ENCODE measurements around the gene APOBEC4. TPM values are rescaled to one million over a fixed set of nuclear protein-coding genes. Genes with fewer than 3 reads are reported as not detected.

The APOBEC4 gene
- total RNA-seq, 1 experiment from 2014 or later: not detected

DNA sequence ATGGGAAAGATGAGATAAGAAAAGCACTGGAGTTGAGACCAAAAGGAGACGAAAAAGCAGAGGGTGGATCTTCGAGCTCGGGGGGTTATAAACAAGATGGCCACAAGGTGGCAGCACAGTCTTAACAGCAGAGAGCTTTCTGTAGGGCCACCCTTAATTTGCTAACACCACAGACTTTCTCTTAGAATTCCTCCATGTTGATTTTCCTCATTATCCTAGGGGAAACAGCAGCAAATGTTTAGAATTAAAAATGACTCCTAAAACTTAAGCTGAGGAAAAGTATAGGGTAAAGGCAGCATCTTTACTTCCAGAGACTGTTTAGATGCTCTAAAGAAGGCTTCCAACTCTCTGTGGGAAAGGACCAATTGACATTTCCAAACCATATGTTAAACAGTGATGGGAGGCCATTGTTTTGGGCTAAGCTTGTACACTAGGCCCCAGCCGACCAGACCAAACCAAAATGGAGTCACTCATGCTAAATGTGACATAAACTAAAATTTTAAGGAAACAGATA, 2.5 kb upstream of the APOBEC4 start:
- intact Hi-C loops (cut with micrococcal nuclease; ENCODE audit: unreplicated experiment): loop anchor here (1.0 to 5.0 kb wide), 4 partner anchors 30 to 567 kb away; no protein-coding TSS in a partner anchor
- Histone ChIP-seq H3K9me3 (no peaks in the 10 kb centered on the region), H3K27me3 (replicated peaks; ENCODE audit: control insufficient read depth, insufficient read depth, low read length) (no peaks in the 10 kb centered on the region), H3K36me3 (ENCODE audit: control insufficient read depth, insufficient read depth, low read length) (no peaks in the 10 kb centered on the region), H3K4me3 (ENCODE audit: low read depth, low read length) (no peak overlapping the region), H3K4me1 (peaks cover 31% of the 10 kb centered on the region)
- BruUV-seq (replicated peaks): no TSS peak
- peaks cover 8% of the 10 kb centered on the region for H3K36me3 Mint-ChIP-seq (ENCODE audit: insufficient read depth, unreplicated experiment)
- POLR2A ChIA-PET: interaction anchor here (0.6 kb wide), 1 partner anchor 20 kb away, joined by 3 read pairs; the partner anchor contains the start of gene ARPC5
- TF ChIP-seq, protein P1, sequence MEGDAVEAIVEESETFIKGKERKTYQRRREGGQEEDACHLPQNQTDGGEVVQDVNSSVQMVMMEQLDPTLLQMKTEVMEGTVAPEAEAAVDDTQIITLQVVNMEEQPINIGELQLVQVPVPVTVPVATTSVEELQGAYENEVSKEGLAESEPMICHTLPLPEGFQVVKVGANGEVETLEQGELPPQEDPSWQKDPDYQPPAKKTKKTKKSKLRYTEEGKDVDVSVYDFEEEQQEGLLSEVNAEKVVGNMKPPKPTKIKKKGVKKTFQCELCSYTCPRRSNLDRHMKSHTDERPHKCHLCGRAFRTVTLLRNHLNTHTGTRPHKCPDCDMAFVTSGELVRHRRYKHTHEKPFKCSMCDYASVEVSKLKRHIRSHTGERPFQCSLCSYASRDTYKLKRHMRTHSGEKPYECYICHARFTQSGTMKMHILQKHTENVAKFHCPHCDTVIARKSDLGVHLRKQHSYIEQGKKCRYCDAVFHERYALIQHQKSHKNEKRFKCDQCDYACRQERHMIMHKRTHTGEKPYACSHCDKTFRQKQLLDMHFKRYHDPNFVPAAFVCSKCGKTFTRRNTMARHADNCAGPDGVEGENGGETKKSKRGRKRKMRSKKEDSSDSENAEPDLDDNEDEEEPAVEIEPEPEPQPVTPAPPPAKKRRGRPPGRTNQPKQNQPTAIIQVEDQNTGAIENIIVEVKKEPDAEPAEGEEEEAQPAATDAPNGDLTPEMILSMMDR (IDR thresholded peaks at IDR 0.05; ENCODE audit: insufficient read depth in 1 of 2, low read depth in 1 of 2, low read length in 1 of 2, severe bottlenecking in 1 of 2, unreplicated experiment in 1 of 2): peak; percentile 79 to 85
- H3K4me3 Mint-ChIP-seq (ENCODE audit: unreplicated experiment): no peak overlapping the region
- H3K27ac Mint-ChIP-seq (ENCODE audit: unreplicated experiment): no peak overlapping the region
- peak; percentile 80 to 86 for DNase-seq
- no peaks in the 10 kb centered on the region for H3K27me3 Mint-ChIP-seq (ENCODE audit: insufficient read depth, unreplicated experiment)
- peaks cover 41% of the 10 kb centered on the region for H3K4me1 Mint-ChIP-seq (ENCODE audit: low read depth, unreplicated experiment)
- H3K9me3 Mint-ChIP-seq (ENCODE audit: unreplicated experiment): peaks cover 12% of the 10 kb centered on the region
- CTCF ChIA-PET: interaction anchor here (0.6 to 2.8 kb wide), 13 partner anchors 11 to 261 kb away, joined by 3 to 44 read pairs (median 4); no protein-coding TSS in a partner anchor

DNA sequence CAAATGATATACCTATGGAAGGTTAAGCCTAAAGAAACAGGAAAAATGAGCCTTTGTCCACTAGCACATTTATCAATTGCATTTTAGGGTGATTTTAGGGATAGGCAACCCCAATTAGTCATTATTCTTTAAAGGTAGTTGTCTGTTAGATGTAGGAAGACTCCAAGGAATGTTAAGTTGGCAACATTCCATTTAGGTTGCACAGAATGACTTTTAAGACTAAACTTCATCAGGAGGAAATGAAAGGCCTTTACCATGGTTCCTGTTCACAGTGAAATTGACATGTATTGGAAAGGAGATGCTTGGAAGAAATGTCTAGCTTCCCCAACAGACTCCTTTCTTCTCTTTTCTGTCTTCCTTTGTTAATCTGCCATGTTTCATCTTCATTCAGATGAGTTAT, 1.6 kb upstream of the APOBEC4 start:
- H3K4me3 Mint-ChIP-seq (ENCODE audit: unreplicated experiment): no peak overlapping the region
- Histone ChIP-seq H3K9me3 (no peaks in the 10 kb centered on the region), H3K4me1 (peaks cover 31% of the 10 kb centered on the region), H3K27me3 (replicated peaks; ENCODE audit: control insufficient read depth, insufficient read depth, low read length) (no peaks in the 10 kb centered on the region), H3K4me3 (ENCODE audit: low read depth, low read length) (no peak overlapping the region), H3K36me3 (ENCODE audit: control insufficient read depth, insufficient read depth, low read length) (no peaks in the 10 kb centered on the region)
- H3K9me3 Mint-ChIP-seq (ENCODE audit: unreplicated experiment): peaks cover 9% of the 10 kb centered on the region
- no TSS peak for BruUV-seq (replicated peaks)
- H3K4me1 Mint-ChIP-seq (ENCODE audit: low read depth, unreplicated experiment): peaks cover 41% of the 10 kb centered on the region
- peaks cover 6% of the 10 kb centered on the region for H3K36me3 Mint-ChIP-seq (ENCODE audit: insufficient read depth, unreplicated experiment)
- DNase-seq: no peak
- ChIA-PET POLR2A (no interaction called here), CTCF (interaction anchor here (1.2 to 2.8 kb wide), 5 partner anchors 10 to 262 kb away, joined by 4 to 44 read pairs (median 6); no protein-coding TSS in a partner anchor)
- no peaks in the 10 kb centered on the region for H3K27me3 Mint-ChIP-seq (ENCODE audit: insufficient read depth, unreplicated experiment)
- TF ChIP-seq, protein P1 (IDR thresholded peaks at IDR 0.05; ENCODE audit: insufficient read depth in 1 of 2, low read depth in 1 of 2, low read length in 1 of 2, severe bottlenecking in 1 of 2, unreplicated experiment in 1 of 2): no peak
- no peak overlapping the region for H3K27ac Mint-ChIP-seq (ENCODE audit: unreplicated experiment)
- intact Hi-C loops (cut with micrococcal nuclease; ENCODE audit: unreplicated experiment): loop anchor here (1.0 to 5.0 kb wide), 5 partner anchors 31 to 568 kb away; no protein-coding TSS in a partner anchor

DNA sequence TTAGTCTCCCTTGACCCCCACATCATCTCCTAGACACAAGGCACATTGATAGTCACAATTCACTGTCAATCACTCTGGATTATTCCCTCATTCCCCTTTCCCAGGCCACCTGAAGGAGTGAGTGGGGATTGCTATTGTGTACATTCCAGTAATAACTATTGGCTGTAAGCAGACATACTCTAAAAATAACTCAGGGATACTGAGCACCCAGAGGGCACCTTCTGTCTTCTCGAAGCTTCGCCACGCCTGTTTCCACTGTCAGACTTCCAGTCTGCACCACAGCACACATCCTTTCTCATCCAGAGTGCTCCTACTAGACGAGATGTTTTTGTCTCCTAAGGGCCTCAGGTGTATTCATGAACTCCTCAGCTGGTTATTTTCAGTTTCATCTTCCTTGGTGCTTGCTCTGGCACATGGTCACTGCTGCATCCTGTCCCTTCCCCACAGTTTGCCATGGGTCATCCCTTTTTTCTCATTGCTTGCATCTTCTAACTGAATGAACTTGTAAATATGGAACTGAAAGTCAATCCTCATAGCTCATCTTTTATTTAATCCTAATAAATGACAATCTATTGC, 848 bp upstream of the APOBEC4 start:
- TF ChIP-seq, protein P1 (IDR thresholded peaks at IDR 0.05; ENCODE audit: insufficient read depth in 1 of 2, low read depth in 1 of 2, low read length in 1 of 2, severe bottlenecking in 1 of 2, unreplicated experiment in 1 of 2): no peak
- intact Hi-C loops (cut with micrococcal nuclease; ENCODE audit: unreplicated experiment): loop anchor here (5.0 kb wide), 1 partner anchor 83 kb away; no protein-coding TSS in a partner anchor
- Histone ChIP-seq H3K27me3 (replicated peaks; ENCODE audit: control insufficient read depth, insufficient read depth, low read length) (no peaks in the 10 kb centered on the region), H3K4me1 (peaks cover 34% of the 10 kb centered on the region), H3K4me3 (ENCODE audit: low read depth, low read length) (no peak overlapping the region), H3K9me3 (no peaks in the 10 kb centered on the region), H3K36me3 (ENCODE audit: control insufficient read depth, insufficient read depth, low read length) (no peaks in the 10 kb centered on the region)
- BruUV-seq (replicated peaks): no TSS peak
- Mint-ChIP-seq H3K9me3 (ENCODE audit: unreplicated experiment) (peaks cover 2% of the 10 kb centered on the region), H3K27me3 (ENCODE audit: insufficient read depth, unreplicated experiment) (no peaks in the 10 kb centered on the region), H3K36me3 (ENCODE audit: insufficient read depth, unreplicated experiment) (peaks cover under 1% of the 10 kb centered on the region), H3K4me1 (ENCODE audit: low read depth, unreplicated experiment) (peaks cover 41% of the 10 kb centered on the region), H3K27ac (ENCODE audit: unreplicated experiment) (peak overlapping the region; percentile 47), H3K4me3 (ENCODE audit: unreplicated experiment) (no peak overlapping the region)
- POLR2A ChIA-PET: no interaction called here
- no peak for DNase-seq
- CTCF ChIA-PET: interaction anchor here (1.2 to 2.8 kb wide), 2 partner anchors 31 to 262 kb away, joined by 6 to 31 read pairs; no protein-coding TSS in a partner anchor
